WTC11 (cell line): ENCODE measurements around the gene NLRX1. TPM values are rescaled to one million over a fixed set of nuclear protein-coding genes. Genes with fewer than 3 reads are reported as not detected.

Experiments used
- ATAC-seq: fragments of 200-7000 bp; cut with Tn5 transposase; 2 replicates; pipeline ENCODE4 v1.10.0; 2021; ENCODE audit warnings: mild to moderate bottlenecking, moderate library complexity
- CTCF ChIA-PET: fragments of 300-600 bp; sonication (Branson Sonifier 250); formaldehyde crosslinking; loops from one replicate; lab custom pipeline; 2021; ENCODE audit warnings: antibody characterized with exemption; lab: Charles Lee
- POLR2A ChIA-PET: fragments of 350-600 bp; sonication (Branson Sonifier 250); formaldehyde crosslinking; loops from one replicate; lab custom pipeline; 2021; ENCODE audit warnings: antibody characterized with exemption; lab: Charles Lee
- DNase-seq: peaks from one replicate; pipeline ENCODE4 v3.0.0; 2021; ENCODE audit warnings: low spot score
- H3K27ac Mint-ChIP-seq: 2 replicates; pipeline ENCODE4 v1.8.0; 2021; ENCODE audit warnings: mixed read lengths
- H3K27me3 Mint-ChIP-seq: 2 replicates; pipeline ENCODE4 v1.8.0; 2021; ENCODE audit warnings: low read depth, mild to moderate bottlenecking, moderate library complexity, mixed read lengths
- H3K36me3 Mint-ChIP-seq: 2 replicates; pipeline ENCODE4 v1.8.0; 2021; ENCODE audit warnings: mixed read lengths
- H3K4me1 Mint-ChIP-seq: 2 replicates; pipeline ENCODE4 v1.8.0; 2022; ENCODE audit warnings: mixed read lengths
- H3K4me3 Mint-ChIP-seq: 2 replicates; pipeline ENCODE4 v1.8.0; 2021; ENCODE audit warnings: mild to moderate bottlenecking, moderate library complexity, mixed read lengths
- H3K9me3 Mint-ChIP-seq: 2 replicates; pipeline ENCODE4 v1.8.0; 2021; ENCODE audit warnings: mixed read lengths
- ARID4B ChIP-seq: sonication (generic); formaldehyde crosslinking; IDR thresholded peaks from 2 replicates; pipeline ENCODE4 v1.8.0; 2023; ENCODE audit warnings: missing genetic modification reagents, mild to moderate bottlenecking, borderline replicate concordance
- ATF1 ChIP-seq: sonication (generic); formaldehyde crosslinking; IDR thresholded peaks from 2 replicates; pipeline ENCODE4 v1.8.1; 2023; ENCODE audit warnings: mild to moderate bottlenecking, moderate library complexity, missing genetic modification reagents
- E2F1 ChIP-seq: sonication (generic); formaldehyde crosslinking; IDR thresholded peaks from 2 replicates; pipeline ENCODE4 v1.8.0; 2022; ENCODE audit warnings: mild to moderate bottlenecking, missing genetic modification reagents
- E2F4 ChIP-seq: sonication (generic); formaldehyde crosslinking; IDR thresholded peaks from 2 replicates; pipeline ENCODE4 v1.8.1; 2022; ENCODE audit warnings: low read depth, mild to moderate bottlenecking, moderate library complexity, missing genetic modification reagents, borderline replicate concordance
- ERG ChIP-seq: fragments of 250-450 bp; sonication (Bioruptor Pico); IDR thresholded peaks from 2 replicates; pipeline ENCODE4 v1.8.0; 2021; ENCODE audit warnings: mild to moderate bottlenecking
- KAT7 ChIP-seq: sonication (generic); formaldehyde crosslinking; IDR thresholded peaks from 2 replicates; pipeline ENCODE4 v1.8.1; 2023; ENCODE audit warnings: missing genetic modification reagents, mild to moderate bottlenecking, borderline replicate concordance
- MYBL2 ChIP-seq: sonication (generic); formaldehyde crosslinking; IDR thresholded peaks from 2 replicates; pipeline ENCODE4 v1.8.1; 2023; ENCODE audit warnings: mild to moderate bottlenecking, moderate library complexity, missing genetic modification reagents
- NFYB ChIP-seq: sonication (generic); formaldehyde crosslinking; conservative IDR thresholded peaks from 2 replicates; pipeline ENCODE4 v1.8.0; 2022; ENCODE audit warnings: low read depth, missing genetic modification reagents
- OVOL2 ChIP-seq: fragments of 250-450 bp; sonication (Bioruptor Pico); IDR thresholded peaks from 2 replicates; pipeline ENCODE4 v1.9.0; 2021; ENCODE audit warnings: mild to moderate bottlenecking, borderline replicate concordance
- PREB ChIP-seq: sonication (generic); formaldehyde crosslinking; IDR thresholded peaks from 2 replicates; pipeline ENCODE4 v1.8.1; 2022; ENCODE audit warnings: mild to moderate bottlenecking, missing genetic modification reagents, moderate library complexity, borderline replicate concordance
- RELA ChIP-seq: sonication (generic); formaldehyde crosslinking; IDR thresholded peaks from 2 replicates; pipeline ENCODE4 v1.8.1; 2022; ENCODE audit warnings: missing genetic modification reagents, mild to moderate bottlenecking, borderline replicate concordance
- STAT6 ChIP-seq: sonication (generic); formaldehyde crosslinking; conservative IDR thresholded peaks from 2 replicates; pipeline ENCODE4 v1.8.1; 2023; ENCODE audit warnings: mild to moderate bottlenecking, low read depth, missing genetic modification reagents, moderate library complexity
- TEAD4 ChIP-seq: sonication (generic); formaldehyde crosslinking; IDR thresholded peaks from 2 replicates; pipeline ENCODE4 v1.8.0; 2022; ENCODE audit warnings: mild to moderate bottlenecking, missing genetic modification reagents
- ZBTB21 ChIP-seq: sonication (generic); formaldehyde crosslinking; IDR thresholded peaks from 2 replicates; pipeline ENCODE4 v1.8.1; 2023; ENCODE audit warnings: mild to moderate bottlenecking, missing genetic modification reagents, borderline replicate concordance
- ZNF219 ChIP-seq: sonication (generic); formaldehyde crosslinking; IDR thresholded peaks from 2 replicates; pipeline ENCODE4 v1.8.0; 2023; ENCODE audit warnings: missing genetic modification reagents, mild to moderate bottlenecking, borderline replicate concordance
- ZNF423 ChIP-seq: fragments of 250-450 bp; sonication (Bioruptor Pico); IDR thresholded peaks from 2 replicates; pipeline ENCODE4 v2.1.2; 2022; ENCODE audit warnings: mild to moderate bottlenecking, moderate library complexity
- ZNF425 ChIP-seq: fragments of 250-450 bp; sonication (Bioruptor Pico); conservative IDR thresholded peaks from 2 replicates; pipeline ENCODE4 v1.9.0; 2021; ENCODE audit warnings: mild to moderate bottlenecking
- ZNF512 ChIP-seq: sonication (generic); formaldehyde crosslinking; IDR thresholded peaks from 2 replicates; pipeline ENCODE4 v1.8.1; 2022; ENCODE audit warnings: missing genetic modification reagents, borderline replicate concordance
- total RNA-seq: library from RNA; stranded (reverse); gene quantifications from 3 replicates; pipeline ENCODE4 v1.2.3, GENCODE V29; 2021

NLRX1 gene
- total RNA-seq, 1 experiment from 2014 or later = 20.8 TPM

- TF ChIP-seq STAT6 (CRISPR knock-in tag) = no peak
- TF ChIP-seq ARID4B (CRISPR knock-in tag) = no peak
- no peak for TF ChIP-seq TEAD4 (CRISPR knock-in tag)
- no peak for TF ChIP-seq ERG (CRISPR knock-in tag)
- TF ChIP-seq ZBTB21 (CRISPR knock-in tag) = no peak
- no peak for TF ChIP-seq NFYB (CRISPR knock-in tag)
- TF ChIP-seq ZNF423 (CRISPR knock-in tag) = no peak
Measured at GRCh38 chr11:119207415-119207960, 39.0 kb downstream of the NLRX1 start (continued).

GRCh38 chr11:119209186-119209585, 40.7 kb downstream of the NLRX1 start:
- TF ChIP-seq ATF1 (CRISPR knock-in tag) (no peak), ZNF512 (CRISPR knock-in tag) (no peak), KAT7 (CRISPR knock-in tag) (no peak), OVOL2 (CRISPR knock-in tag) (no peak), RELA (no peak), ZNF219 (CRISPR knock-in tag) (no peak), E2F1 (CRISPR knock-in tag) (no peak), E2F4 (CRISPR knock-in tag) (no peak), ZNF425 (CRISPR knock-in tag) (no peak), MYBL2 (CRISPR knock-in tag) (no peak), PREB (CRISPR knock-in tag) (no peak)
- Mint-ChIP-seq H3K27me3 (no peaks in the 10 kb centered on the region), H3K9me3 (no peaks in the 10 kb centered on the region), H3K36me3 (peaks cover 3% of the 10 kb centered on the region; the same call in 1 of the 2 replicates), H3K4me1 (peaks cover 42% of the 10 kb centered on the region), H3K27ac (peak overlapping the region; percentile 87; the same call in 1 of the 2 replicates), H3K4me3 (peak overlapping the region; percentile 21; the same call in 1 of the 2 replicates)
- no peak for DNase-seq
- POLR2A ChIA-PET = no interaction called here
- ATAC-seq = no peak
- CTCF ChIA-PET = interaction anchor here (1.1 kb wide), 1 partner anchor 75 kb away, joined by 3 read pairs; no protein-coding TSS in a partner anchor
